Activated T-helper 17 cell treated with anti-CD3 and anti-CD28 coated beads, Interleukin-2, amount 50 U/mL, for 72 hours (primary cell): Measurements from ENCODE around the gene CYP27B1. TPM values are rescaled to one million over a fixed set of nuclear protein-coding genes. Genes with fewer than 3 reads are reported as not detected.
A peak's percentile ranks its signal among the peaks of the same experiment; 100 is the strongest.

Source experiments
- ATAC-seq: fragments of 150-1000 bp; cut with Tn5 transposase; replicated peaks from 2 replicates; pipeline ENCODE4 v1.10.0; 2021; ENCODE audit warnings: mild to moderate bottlenecking, moderate library complexity
- H3K27ac Mint-ChIP-seq: one replicate; pipeline ENCODE4 v1.8.0; 2022; ENCODE audit warnings: mixed read lengths
- H3K27me3 Mint-ChIP-seq: one replicate; pipeline ENCODE4 v1.8.0; 2022; ENCODE audit warnings: mixed read lengths
- H3K36me3 Mint-ChIP-seq: one replicate; pipeline ENCODE4 v1.8.0; 2022; ENCODE audit warnings: low read depth, mild to moderate bottlenecking, mixed read lengths
- H3K4me1 Mint-ChIP-seq: one replicate; pipeline ENCODE4 v1.8.0; 2022; ENCODE audit warnings: mixed read lengths
- H3K4me3 Mint-ChIP-seq: one replicate; pipeline ENCODE4 v1.8.0; 2022; ENCODE audit warnings: mild to moderate bottlenecking, mixed read lengths
- H3K9me3 Mint-ChIP-seq: one replicate; pipeline ENCODE4 v1.8.0; 2022; ENCODE audit warnings: mixed read lengths
- total RNA-seq, 2 donors: library from RNA; stranded (reverse); gene quantifications; one replicate each; pipeline ENCODE4 v1.2.3, GENCODE V29; 2022

Gene CYP27B1
- total RNA-seq, 2 donors from 2014 or later, result 14.4 to 14.7 TPM

GRCh38 chr12:57803319-57803893, 36.5 kb upstream of the CYP27B1 start:
- Mint-ChIP-seq H3K27me3 (no peaks in the 10 kb centered on the region), H3K4me3 (no peak overlapping the region), H3K9me3 (no peaks in the 10 kb centered on the region), H3K27ac (no peak overlapping the region), H3K4me1 (peaks cover 5% of the 10 kb centered on the region), H3K36me3 (peaks cover 28% of the 10 kb centered on the region)
- peak; percentile 29 for ATAC-seq

GRCh38 chr12:57802607-57803006, 35.7 kb upstream of the CYP27B1 start:
- no peaks in the 10 kb centered on the region for H3K9me3 Mint-ChIP-seq
- ATAC-seq, result peak; percentile 23
- H3K27me3 Mint-ChIP-seq, result no peaks in the 10 kb centered on the region
- no peak overlapping the region for H3K4me3 Mint-ChIP-seq
- H3K36me3 Mint-ChIP-seq, result peaks cover 35% of the 10 kb centered on the region
- H3K4me1 Mint-ChIP-seq, result peaks cover 5% of the 10 kb centered on the region
- peak overlapping the region; percentile 66 for H3K27ac Mint-ChIP-seq

GRCh38 chr12:57800965-57801364, 34.1 kb upstream of the CYP27B1 start:
- ATAC-seq, result no peak
- no peak overlapping the region for H3K27ac Mint-ChIP-seq

GRCh38 chr12:57797933-57798332, 31.1 kb upstream of the CYP27B1 start:
- no peak for ATAC-seq
- peaks cover 79% of the 10 kb centered on the region for H3K36me3 Mint-ChIP-seq
- no peaks in the 10 kb centered on the region for H3K27me3 Mint-ChIP-seq
- H3K4me3 Mint-ChIP-seq, result no peak overlapping the region
- no peaks in the 10 kb centered on the region for H3K9me3 Mint-ChIP-seq
- peak overlapping the region; percentile 71 for H3K27ac Mint-ChIP-seq
- peaks cover 10% of the 10 kb centered on the region for H3K4me1 Mint-ChIP-seq

More at GRCh38 chr12:57800965-57801364, 34.1 kb upstream of the CYP27B1 start:
- Mint-ChIP-seq H3K9me3 (no peaks in the 10 kb centered on the region), H3K4me3 (no peak overlapping the region), H3K36me3 (peaks cover 51% of the 10 kb centered on the region), H3K4me1 (peaks cover 7% of the 10 kb centered on the region), H3K27me3 (no peaks in the 10 kb centered on the region)

GRCh38 chr12:57796996-57797395, 30.1 kb upstream of the CYP27B1 start:
- Mint-ChIP-seq H3K36me3 (peaks cover 81% of the 10 kb centered on the region), H3K4me3 (no peak overlapping the region), H3K4me1 (peaks cover 10% of the 10 kb centered on the region), H3K9me3 (no peaks in the 10 kb centered on the region), H3K27ac (no peak overlapping the region), H3K27me3 (no peaks in the 10 kb centered on the region)
- ATAC-seq, result no peak

GRCh38 chr12:57795354-57795753, 28.5 kb upstream of the CYP27B1 start:
- ATAC-seq, result peak; percentile 75
- H3K27me3 Mint-ChIP-seq, result no peaks in the 10 kb centered on the region
- no peak overlapping the region for H3K27ac Mint-ChIP-seq
- peaks cover 10% of the 10 kb centered on the region for H3K4me1 Mint-ChIP-seq
- no peaks in the 10 kb centered on the region for H3K9me3 Mint-ChIP-seq
- H3K36me3 Mint-ChIP-seq, result peaks cover 86% of the 10 kb centered on the region
- H3K4me3 Mint-ChIP-seq, result no peak overlapping the region

- peaks cover 7% of the 10 kb centered on the region for H3K4me1 Mint-ChIP-seq
- ATAC-seq, result peak; percentile 70
- no peaks in the 10 kb centered on the region for H3K27me3 Mint-ChIP-seq
- peak overlapping the region; percentile 79 for H3K27ac Mint-ChIP-seq
- no peak overlapping the region for H3K4me3 Mint-ChIP-seq
- no peaks in the 10 kb centered on the region for H3K9me3 Mint-ChIP-seq
- peaks cover 93% of the 10 kb centered on the region for H3K36me3 Mint-ChIP-seq
These were observed 27.0 kb upstream of the CYP27B1 start for GRCh38 chr12:57793920-57794319.

- Mint-ChIP-seq H3K36me3 (peaks cover 59% of the 10 kb centered on the region), H3K9me3 (no peaks in the 10 kb centered on the region), H3K27me3 (no peaks in the 10 kb centered on the region), H3K4me1 (peaks cover 38% of the 10 kb centered on the region), H3K4me3 (peak overlapping the region; percentile 97), H3K27ac (no peak overlapping the region)
- no peak for ATAC-seq
These were observed 17.0 kb upstream of the CYP27B1 start for GRCh38 chr12:57783861-57784260.

GRCh38 chr12:57783466-57783801, 16.6 kb upstream of the CYP27B1 start:
- peaks cover 54% of the 10 kb centered on the region for H3K36me3 Mint-ChIP-seq
- no peaks in the 10 kb centered on the region for H3K27me3 Mint-ChIP-seq
- peak overlapping the region; percentile 97 for H3K4me3 Mint-ChIP-seq
- ATAC-seq, result no peak
- no peaks in the 10 kb centered on the region for H3K9me3 Mint-ChIP-seq
- peaks cover 38% of the 10 kb centered on the region for H3K4me1 Mint-ChIP-seq
- peak overlapping the region; percentile 98 for H3K27ac Mint-ChIP-seq

- Mint-ChIP-seq H3K27me3 (no peaks in the 10 kb centered on the region), H3K36me3 (peaks cover 48% of the 10 kb centered on the region), H3K4me3 (peak within 1 kb of the TSS; percentile 97), H3K27ac (peak within 1 kb of the TSS; percentile 98), H3K4me1 (peaks cover 38% of the 10 kb centered on the region), H3K9me3 (no peaks in the 10 kb centered on the region)
- ATAC-seq, result peak; percentile 93
These were observed 16.0 kb upstream of the CYP27B1 start, which contains the start of gene TSFM for GRCh38 chr12:57782608-57783465. TSFM (plus strand) TSS chr12:57782787; CDS start chr12:57782802, 15 bp downstream.

GRCh38 chr12:57782243-57782607, 15.3 kb upstream of the CYP27B1 start:
- ATAC-seq, result peak; percentile 6
- peak overlapping the region; percentile 98 for H3K27ac Mint-ChIP-seq

GRCh38 chr12:57781801-57782200, 14.9 kb upstream of the CYP27B1 start:
- peak overlapping the region; percentile 97 for H3K4me3 Mint-ChIP-seq
- no peaks in the 10 kb centered on the region for H3K27me3 Mint-ChIP-seq

More at GRCh38 chr12:57782243-57782607, 15.3 kb upstream of the CYP27B1 start:
- peak overlapping the region; percentile 97 for H3K4me3 Mint-ChIP-seq
- H3K27me3 Mint-ChIP-seq, result no peaks in the 10 kb centered on the region
- H3K36me3 Mint-ChIP-seq, result peaks cover 42% of the 10 kb centered on the region
- H3K9me3 Mint-ChIP-seq, result no peaks in the 10 kb centered on the region
- peaks cover 38% of the 10 kb centered on the region for H3K4me1 Mint-ChIP-seq

GRCh38 chr12:57781244-57781643, 14.4 kb upstream of the CYP27B1 start:
- ATAC-seq, result no peak
- H3K9me3 Mint-ChIP-seq, result no peaks in the 10 kb centered on the region
- H3K4me3 Mint-ChIP-seq, result peak overlapping the region; percentile 97
- peaks cover 33% of the 10 kb centered on the region for H3K4me1 Mint-ChIP-seq
- H3K27ac Mint-ChIP-seq, result peak overlapping the region; percentile 98
- peaks cover 33% of the 10 kb centered on the region for H3K36me3 Mint-ChIP-seq
- no peaks in the 10 kb centered on the region for H3K27me3 Mint-ChIP-seq

More at GRCh38 chr12:57781801-57782200, 14.9 kb upstream of the CYP27B1 start:
- peaks cover 38% of the 10 kb centered on the region for H3K4me1 Mint-ChIP-seq
- ATAC-seq, result no peak
- H3K9me3 Mint-ChIP-seq, result no peaks in the 10 kb centered on the region
- peak overlapping the region; percentile 98 for H3K27ac Mint-ChIP-seq
- H3K36me3 Mint-ChIP-seq, result peaks cover 38% of the 10 kb centered on the region

- no peaks in the 10 kb centered on the region for H3K27me3 Mint-ChIP-seq
- ATAC-seq, result no peak
- H3K4me1 Mint-ChIP-seq, result peaks cover 37% of the 10 kb centered on the region
- no peaks in the 10 kb centered on the region for H3K9me3 Mint-ChIP-seq
- peak overlapping the region; percentile 5 for H3K4me3 Mint-ChIP-seq
- H3K27ac Mint-ChIP-seq, result peak overlapping the region; percentile 98
- peaks cover 32% of the 10 kb centered on the region for H3K36me3 Mint-ChIP-seq
These were observed 13.5 kb upstream of the CYP27B1 start for GRCh38 chr12:57780284-57780897.
